ENCODE results near the gene SLC41A2. TPM values are rescaled to one million over a fixed set of nuclear protein-coding genes. Genes with fewer than 3 reads are reported as not detected.

SLC41A2 gene
- total RNA-seq, 1 experiment from 2014 or later, result 14.8 TPM

- intact Hi-C loops (cut with micrococcal nuclease; ENCODE audit: unreplicated experiment), result no loop called here
- H3F3A ChIP-seq (ENCODE audit: insufficient read depth, low read depth), result no peaks in the 10 kb centered on the region
- no peaks in the 10 kb centered on the region for H3K4me1 ChIP-seq (replicated peaks; ENCODE audit: insufficient read depth)
- H3K27ac ChIP-seq, result no peak overlapping the region
- H3K9me3 ChIP-seq (ENCODE audit: insufficient read depth, low read depth), result no peaks in the 10 kb centered on the region
- H3K9me2 ChIP-seq (ENCODE audit: insufficient read depth), result no peaks in the 10 kb centered on the region
- H2AFZ ChIP-seq, result no peak overlapping the region
- POLR2A ChIA-PET (ENCODE audit: unreplicated experiment), result no interaction called here
- no peak overlapping the region for H3K4me2 ChIP-seq
- H3K79me2 ChIP-seq (ENCODE audit: low read depth), result no peaks in the 10 kb centered on the region
- no peaks in the 10 kb centered on the region for H3K36me3 ChIP-seq (ENCODE audit: low read depth)
- no TSS peak for BruUV-seq (replicated peaks)
- no peaks in the 10 kb centered on the region for H3K27me3 ChIP-seq (ENCODE audit: insufficient read depth, low read depth)
- H3K4me3 ChIP-seq, result no peak overlapping the region
- DNase-seq, result no peak
- TF ChIP-seq EZH2 (IDR thresholded peaks at IDR 0.05; ENCODE audit: low read depth), result no peak
- TF ChIP-seq CTCF (conservative IDR thresholded peaks at IDR 0.05), result no peak
- no peaks in the 10 kb centered on the region for H4K20me1 ChIP-seq (ENCODE audit: insufficient read depth)
- CTCF ChIA-PET, result no interaction called here
Measured at GRCh38 chr12:104939089-104939488, 19.0 kb downstream of the SLC41A2 start.

- no peaks in the 10 kb centered on the region for H3K27me3 ChIP-seq (ENCODE audit: insufficient read depth, low read depth)
- CTCF ChIA-PET, result no interaction called here
- TF ChIP-seq EZH2 (IDR thresholded peaks at IDR 0.05; ENCODE audit: low read depth), result no peak
- H4K20me1 ChIP-seq (ENCODE audit: insufficient read depth), result no peaks in the 10 kb centered on the region; the same call in 1 of the 2 replicates
- no peak for DNase-seq
- H3K4me3 ChIP-seq, result no peak overlapping the region
- H3K4me2 ChIP-seq, result no peak overlapping the region
- no peak overlapping the region for H3K27ac ChIP-seq
- POLR2A ChIA-PET (ENCODE audit: unreplicated experiment), result no interaction called here
- intact Hi-C loops (cut with micrococcal nuclease; ENCODE audit: unreplicated experiment), result no loop called here
- no TSS peak for BruUV-seq (replicated peaks)
- H2AFZ ChIP-seq, result no peak overlapping the region
- H3K9me2 ChIP-seq (ENCODE audit: insufficient read depth), result no peaks in the 10 kb centered on the region
- no peaks in the 10 kb centered on the region for H3K9me3 ChIP-seq (ENCODE audit: insufficient read depth, low read depth)
- no peaks in the 10 kb centered on the region for H3F3A ChIP-seq (ENCODE audit: insufficient read depth, low read depth)
- no peaks in the 10 kb centered on the region for H3K36me3 ChIP-seq (ENCODE audit: low read depth)
- H3K4me1 ChIP-seq (replicated peaks; ENCODE audit: insufficient read depth), result no peaks in the 10 kb centered on the region
- H3K79me2 ChIP-seq (ENCODE audit: low read depth), result no peaks in the 10 kb centered on the region
Measured at GRCh38 chr12:104938371-104938770, 19.7 kb downstream of the SLC41A2 start.

- Histone ChIP-seq H2AFZ (no peak overlapping the region), H3K27me3 (ENCODE audit: insufficient read depth, low read depth) (no peaks in the 10 kb centered on the region), H3K79me2 (ENCODE audit: low read depth) (no peaks in the 10 kb centered on the region), H3K36me3 (ENCODE audit: low read depth) (no peaks in the 10 kb centered on the region), H3K4me1 (replicated peaks; ENCODE audit: insufficient read depth) (no peaks in the 10 kb centered on the region), H3K9me2 (ENCODE audit: insufficient read depth) (no peaks in the 10 kb centered on the region), H3F3A (ENCODE audit: insufficient read depth, low read depth) (no peaks in the 10 kb centered on the region), H3K4me3 (no peak overlapping the region), H4K20me1 (ENCODE audit: insufficient read depth) (no peaks in the 10 kb centered on the region; the same call in 1 of the 2 replicates), H3K9me3 (ENCODE audit: insufficient read depth, low read depth) (no peaks in the 10 kb centered on the region), H3K4me2 (no peak overlapping the region), H3K27ac (no peak overlapping the region)
- intact Hi-C loops (cut with micrococcal nuclease; ENCODE audit: unreplicated experiment), result no loop called here
- DNase-seq, result no peak
- POLR2A ChIA-PET (ENCODE audit: unreplicated experiment), result no interaction called here
- CTCF ChIA-PET, result no interaction called here
- TF ChIP-seq EZH2 (IDR thresholded peaks at IDR 0.05; ENCODE audit: low read depth), result no peak
- TF ChIP-seq CTCF (conservative IDR thresholded peaks at IDR 0.05), result no peak
- BruUV-seq (replicated peaks), result no TSS peak
Measured at GRCh38 chr12:104935886-104936285, 22.2 kb downstream of the SLC41A2 start.

GRCh38 chr12:104933778-104934177 is 24.3 kb downstream of the SLC41A2 start:
- BruUV-seq (replicated peaks), result no TSS peak

More at GRCh38 chr12:104933778-104934177, 24.3 kb downstream of the SLC41A2 start:
- POLR2A ChIA-PET (ENCODE audit: unreplicated experiment), result no interaction called here
- no peak overlapping the region for H3K4me3 ChIP-seq
- no peak overlapping the region for H3K27ac ChIP-seq
- no peaks in the 10 kb centered on the region for H3K4me1 ChIP-seq (replicated peaks; ENCODE audit: insufficient read depth)
- H3K9me2 ChIP-seq (ENCODE audit: insufficient read depth), result no peaks in the 10 kb centered on the region
- no peak overlapping the region for H2AFZ ChIP-seq
- DNase-seq, result no peak
- no peaks in the 10 kb centered on the region; the same call in 1 of the 2 replicates for H4K20me1 ChIP-seq (ENCODE audit: insufficient read depth)
- H3F3A ChIP-seq (ENCODE audit: insufficient read depth, low read depth), result no peaks in the 10 kb centered on the region
- H3K79me2 ChIP-seq (ENCODE audit: low read depth), result no peaks in the 10 kb centered on the region
- H3K4me2 ChIP-seq, result no peak overlapping the region
- TF ChIP-seq CTCF (conservative IDR thresholded peaks at IDR 0.05), result no peak
- TF ChIP-seq EZH2 (IDR thresholded peaks at IDR 0.05; ENCODE audit: low read depth), result no peak
- intact Hi-C loops (cut with micrococcal nuclease; ENCODE audit: unreplicated experiment), result no loop called here
- H3K9me3 ChIP-seq (ENCODE audit: insufficient read depth, low read depth), result no peaks in the 10 kb centered on the region
- CTCF ChIA-PET, result interaction anchor here (0.6 kb wide), 1 partner anchor 24 kb away, joined by 9 read pairs; no protein-coding TSS in a partner anchor
- H3K27me3 ChIP-seq (ENCODE audit: insufficient read depth, low read depth), result no peaks in the 10 kb centered on the region
- H3K36me3 ChIP-seq (ENCODE audit: low read depth), result no peaks in the 10 kb centered on the region
